GM12878 (cell line): ENCODE results near the gene PRDX3. TPM values are rescaled to one million over a fixed set of nuclear protein-coding genes. Genes with fewer than 3 reads are reported as not detected.

Experiments
- CBX5 ChIP-seq: sonication (generic); IDR thresholded peaks from 2 replicates; pipeline ENCODE4 v1.6.1; 2016; ENCODE audit warnings: low read depth, moderate library complexity, mild to moderate bottlenecking, inconsistent platforms
- KDM1A ChIP-seq: fragments of 200-600 bp; sonication (generic); IDR thresholded peaks from 2 replicates; pipeline ENCODE4 v1.6.1; 2016; ENCODE audit warnings: borderline replicate concordance
- LARP7 ChIP-seq: fragments of 450-650 bp; IDR thresholded peaks from 2 replicates; pipeline ENCODE4 v1.6.1; 2017; ENCODE audit warnings: mild to moderate bottlenecking
- MAX ChIP-seq: IDR thresholded peaks from 2 replicates; pipeline ENCODE4 v1.6.1; 2012; ENCODE audit warnings: low read depth, low read length, improper control_type of control experiment
- MLLT1 ChIP-seq: fragments of 450-650 bp; IDR thresholded peaks from 2 replicates; pipeline ENCODE4 v1.6.1; 2016; ENCODE audit warnings: mild to moderate bottlenecking
- MYC ChIP-seq: IDR thresholded peaks from 2 replicates; pipeline ENCODE4 v1.6.1; 2011; ENCODE audit warnings: mild to moderate bottlenecking, low read length, moderate library complexity, inconsistent platforms; ENCODE audit not compliant: insufficient read depth, insufficient replicate concordance, insufficient read length, severe bottlenecking
- PKNOX1 ChIP-seq: fragments of 450-650 bp; IDR thresholded peaks from 2 replicates; pipeline ENCODE4 v1.6.1; 2016; ENCODE audit warnings: mild to moderate bottlenecking
- RFX5 ChIP-seq: IDR thresholded peaks from 2 replicates; pipeline ENCODE4 v1.6.1; 2011; ENCODE audit warnings: low read depth, low read length, improper control_type of control experiment
- SMAD5 ChIP-seq: IDR thresholded peaks from 2 replicates; pipeline ENCODE4 v1.6.1; 2016; ENCODE audit warnings: antibody characterized with exemption, low read depth
- STAT3 ChIP-seq: IDR thresholded peaks from 2 replicates; pipeline ENCODE4 v1.6.1; 2011; ENCODE audit warnings: low read depth, low read length, improper control_type of control experiment
- TARDBP ChIP-seq: IDR thresholded peaks from 2 replicates; pipeline ENCODE4 v1.6.1; 2016; ENCODE audit warnings: borderline replicate concordance
- ZBTB11 ChIP-seq: fragments of 450-650 bp; formaldehyde crosslinking; IDR thresholded peaks from 2 replicates; pipeline ENCODE4 v1.5.0; 2022; ENCODE audit warnings: mild to moderate bottlenecking, missing genetic modification characterization
- ZZZ3 ChIP-seq: IDR thresholded peaks from 2 replicates; pipeline ENCODE4 v1.6.1; 2011; ENCODE audit warnings: low read depth; ENCODE audit not compliant: control insufficient read depth, insufficient read length
- polyA plus RNA-seq, 11 experiments: library from polyadenylated mRNA; depleted of rRNA in 4 of 11; unstranded in 6 of 11; stranded (reverse) in 5 of 11; fragments of >200 nt; fragmentation: Nextera tagmentation in 4 of 11; fragmentation: Illumina TruSeq in 1 of 11; extraction: Ambion mirVana in 4 of 11; extraction: Trizol in 1 of 11; gene quantifications; 1 replicate in 1 of 11; 2 replicates in 10 of 11; pipeline versions ENCODE4 v1.2.1 to v1.2.3, GENCODE V29; 2011 to 2016; ENCODE audit warnings: inconsistent platforms in 2 of 11, missing spikeins in 2 of 11, low read depth in 1 of 11
- total RNA-seq, 4 experiments: library from RNA; depleted of rRNA in 3 of 4; stranded (reverse); fragments of >200 nt in 3 of 4; fragmentation: Illumina TruSeq in 1 of 4; extraction: Trizol in 1 of 4; gene quantifications; 2 replicates each; pipeline versions ENCODE4 v1.2.1 to v1.2.3, GENCODE V29; 2013 to 2021

Gene PRDX3
- total and polyA plus RNA-seq, 10 of the 15 experiments (the other 5 are each of a cell fraction or from before 2014, with no cell fraction given): 195 to 1,431 (median 398) TPM

- TF ChIP-seq KDM1A (no peak), MYC (no peak), ZBTB11 (CRISPR knock-in tag) (no peak), STAT3 (no peak), MAX (no peak), MLLT1 (no peak), RFX5 (no peak), SMAD5 (no peak), ZZZ3 (no peak), LARP7 (no peak), CBX5 (no peak), PKNOX1 (no peak), TARDBP (no peak)
Measured at GRCh38 chr10:119143657-119144056, 35.0 kb downstream of the PRDX3 start (continued).
